GM13977 (cell line): ENCODE results near the gene EMC1.
"Not testable (repeated sequence)": the region's sequence is repeated elsewhere in the genome, so short reads cannot be mapped to it uniquely, and the experiment has no call there.

Experiments used
- DNase-seq: peaks from one replicate; pipeline ENCODE4 v3.0.0; 2012; ENCODE audit warnings: low spot score
- CTCF ChIP-seq: IDR thresholded peaks from 2 replicates; pipeline ENCODE4 v1.5.1; 2012; ENCODE audit warnings: mild to moderate bottlenecking, control low read depth; ENCODE audit not compliant: insufficient read depth; ENCODE audit errors: extremely low read depth, missing control alignments
- in situ Hi-C: fragments of 300-500 bp; cut with MboI; formaldehyde crosslinking; loops from one replicate; pipeline ENCODE4 v1.12.0; 2022; ENCODE audit warnings: low sequenced_read_pairs, low pct_unique_long_range_greater_than_20kb, mixed read lengths, inconsistent platforms; ENCODE audit not compliant: unreplicated experiment

EMC1 gene

GRCh38 chr1:19251305-19252196, at the start of gene EMC1, which contains the start of gene MRTO4:
TSS of gene EMC1 (minus strand) at chr1:19251524. CDS start at chr1:19251509, 15 bp downstream.
TSS of gene MRTO4 (plus strand) at chr1:19251805. CDS start at chr1:19251836, 31 bp downstream.
- in situ Hi-C loops = no loop called here
- peak; percentile 95 for DNase-seq

GRCh38 chr1:19300211-19300610, 48.9 kb upstream of the EMC1 start:
- no peak for TF ChIP-seq CTCF
- no peak for DNase-seq
- in situ Hi-C loops = no loop called here

More at GRCh38 chr1:19251305-19252196, at the start of gene EMC1, which contains the start of gene MRTO4:
- no peak for TF ChIP-seq CTCF

- TF ChIP-seq CTCF = no peak
- no peak for DNase-seq
- in situ Hi-C loops = no loop called here
Observed at GRCh38 chr1:19294638-19295037, 43.3 kb upstream of the EMC1 start.

GRCh38 chr1:19289244-19289643, 37.9 kb upstream of the EMC1 start:
- no peak for DNase-seq
- in situ Hi-C loops = no loop called here
- no peak for TF ChIP-seq CTCF

- in situ Hi-C loops = not testable (repeated sequence)
- DNase-seq = peak; percentile 58
Observed at GRCh38 chr1:19288324-19289241, 37.3 kb upstream of the EMC1 start, which contains the start of gene AKR7A3. TSS of gene AKR7A3 (minus strand) at chr1:19288770. CDS start at chr1:19288709, 61 bp downstream.

GRCh38 chr1:19287436-19288185, 36.3 kb upstream of the EMC1 start:
- in situ Hi-C loops = no loop called here
- no peak for TF ChIP-seq CTCF
- DNase-seq = no peak

- in situ Hi-C loops, DNase-seq: not testable (repeated sequence)
Observed at GRCh38 chr1:19285807-19286206, 34.5 kb upstream of the EMC1 start.

- in situ Hi-C loops = not testable (repeated sequence)
Observed at GRCh38 chr1:19285366-19285765, 34.0 kb upstream of the EMC1 start.

More at GRCh38 chr1:19285366-19285765, 34.0 kb upstream of the EMC1 start:
- DNase-seq = not testable (repeated sequence)
